Liver (tissue), 9 donors: Measurements from ENCODE around the gene DUSP16. TPM values are rescaled to one million over a fixed set of nuclear protein-coding genes. Genes with fewer than 3 reads are reported as not detected.

ENCODE experiments used
- DNase-seq: peaks from one replicate; pipeline ENCODE4 v3.0.0-alpha.2; 2017; ENCODE audit warnings: low spot score
- H3K27ac ChIP-seq, 2 donors: one replicate each; pipeline ENCODE4 v1.7.0; 2013; ENCODE audit warnings: inconsistent platforms in 2 of 2, low read length in 2 of 2, control low read depth in 1 of 2, low read depth in 1 of 2, mild to moderate bottlenecking in 1 of 2
- H3K27me3 ChIP-seq, 4 donors: one replicate each; pipeline versions ENCODE4 v1.6.1 to v1.7.0; 2013; ENCODE audit warnings: low read length in 3 of 4, inconsistent platforms in 1 of 4, mild to moderate bottlenecking in 1 of 4, moderate library complexity in 1 of 4; ENCODE audit not compliant: control insufficient read depth in 4 of 4, insufficient read depth in 4 of 4
- H3K36me3 ChIP-seq, 4 donors: one replicate each; pipeline versions ENCODE4 v1.6.1 to v1.7.0; 2013; ENCODE audit warnings: low read length in 3 of 4, mild to moderate bottlenecking in 3 of 4, low read depth in 1 of 4, moderate library complexity in 1 of 4; ENCODE audit not compliant: control insufficient read depth in 4 of 4, insufficient read depth in 3 of 4
- H3K4me1 ChIP-seq, 4 donors: one replicate each; pipeline versions ENCODE4 v1.6.1 to v1.7.0; 2013; ENCODE audit warnings: low read length in 3 of 4, mild to moderate bottlenecking in 3 of 4, moderate library complexity in 1 of 4; ENCODE audit not compliant: control insufficient read depth in 4 of 4, insufficient read depth in 4 of 4
- H3K4me3 ChIP-seq, 3 donors: one replicate each; pipeline versions ENCODE4 v1.6.1 to v1.7.0; 2013; ENCODE audit warnings: low read length in 3 of 3, control low read depth in 1 of 3, low read depth in 1 of 3, mild to moderate bottlenecking in 1 of 3
- H3K9ac ChIP-seq, 2 donors: one replicate each; pipeline ENCODE4 v1.7.0; 2013; ENCODE audit warnings: low read length in 2 of 2, mild to moderate bottlenecking in 2 of 2, moderate library complexity in 2 of 2, control low read depth in 1 of 2, low read depth in 1 of 2
- H3K9me3 ChIP-seq, 4 donors: one replicate each; pipeline versions ENCODE4 v1.6.1 to v1.7.0; 2013; ENCODE audit warnings: low read length in 3 of 4; ENCODE audit not compliant: control insufficient read depth in 4 of 4
- ATF3 ChIP-seq: IDR thresholded peaks from 2 replicates; pipeline ENCODE4 v1.6.1; 2016; ENCODE audit warnings: antibody characterized with exemption
- CTCF ChIP-seq: fragments of 150-350 bp; IDR thresholded peaks from 2 replicates; pipeline ENCODE4 v1.5.1; 2017; ENCODE audit warnings: improper control_type of control experiment, low read depth, low read length; ENCODE audit not compliant: missing input control
- EGR1 ChIP-seq, 2 donors: IDR thresholded peaks; 2 replicates each; pipeline ENCODE4 v1.6.1; 2016 to 2018; ENCODE audit warnings: antibody characterized with exemption in 2 of 2, low read depth in 2 of 2
- FOXA1 ChIP-seq: IDR thresholded peaks from 2 replicates; pipeline ENCODE4 v1.6.1; 2016; ENCODE audit warnings: antibody characterized with exemption
- FOXA2 ChIP-seq: IDR thresholded peaks from 2 replicates; pipeline ENCODE4 v1.6.1; 2016; ENCODE audit warnings: antibody characterized with exemption
- GABPA ChIP-seq, 2 donors: IDR thresholded peaks in 1 of 2; conservative IDR thresholded peaks in 1 of 2; 2 replicates each; pipeline ENCODE4 v1.6.1; 2016; ENCODE audit warnings: antibody characterized with exemption in 2 of 2, mild to moderate bottlenecking in 1 of 2, moderate library complexity in 1 of 2
- HNF4A ChIP-seq, 2 donors: conservative IDR thresholded peaks; 2 replicates each; pipeline ENCODE4 v1.6.1; 2016; ENCODE audit warnings: antibody characterized with exemption in 2 of 2, mild to moderate bottlenecking in 2 of 2
- HNF4G ChIP-seq: IDR thresholded peaks from 2 replicates; pipeline ENCODE4 v1.6.1; 2016; ENCODE audit warnings: antibody characterized with exemption
- JUND ChIP-seq, 2 donors: IDR thresholded peaks; 2 replicates each; pipeline ENCODE4 v1.6.1; 2016; ENCODE audit warnings: antibody characterized with exemption in 2 of 2
- MAX ChIP-seq: IDR thresholded peaks from 2 replicates; pipeline ENCODE4 v1.6.1; 2016; ENCODE audit warnings: antibody characterized with exemption
- NR2F2 ChIP-seq: IDR thresholded peaks from 2 replicates; pipeline ENCODE4 v1.6.1; 2016; ENCODE audit warnings: antibody characterized with exemption
- RAD21 ChIP-seq, 2 donors: IDR thresholded peaks; 2 replicates each; pipeline ENCODE4 v1.6.1; 2016; ENCODE audit warnings: antibody characterized with exemption in 2 of 2, mild to moderate bottlenecking in 2 of 2
- REST ChIP-seq: IDR thresholded peaks from 2 replicates; pipeline ENCODE4 v1.6.1; 2016; ENCODE audit warnings: antibody characterized with exemption, mild to moderate bottlenecking
- RXRA ChIP-seq, 2 donors: IDR thresholded peaks; 2 replicates each; pipeline ENCODE4 v1.6.1; 2017 to 2018; ENCODE audit warnings: antibody characterized with exemption in 2 of 2, mild to moderate bottlenecking in 1 of 2
- SP1 ChIP-seq: IDR thresholded peaks from 2 replicates; pipeline ENCODE4 v1.6.1; 2018; ENCODE audit warnings: antibody characterized with exemption, mild to moderate bottlenecking
- TAF1 ChIP-seq: conservative IDR thresholded peaks from 2 replicates; pipeline ENCODE4 v1.6.1; 2016; ENCODE audit warnings: antibody characterized with exemption, mild to moderate bottlenecking
- YY1 ChIP-seq: IDR thresholded peaks from 2 replicates; pipeline ENCODE4 v1.6.1; 2016; ENCODE audit warnings: antibody characterized with exemption, mild to moderate bottlenecking
- ZBTB33 ChIP-seq: IDR thresholded peaks from 2 replicates; pipeline ENCODE4 v1.6.1; 2016; ENCODE audit warnings: antibody characterized with exemption
- polyA plus RNA-seq, 2 donors: library from polyadenylated mRNA; stranded (reverse) in 1 of 2; unstranded in 1 of 2; fragments of 200-250 nt in 1 of 2; fragments of >200 nt in 1 of 2; fragmentation: Nextera tagmentation in 1 of 2; extraction: Ambion mirVana in 1 of 2; gene quantifications; one replicate each; pipeline versions ENCODE4 v1.2.1 to v1.2.3, GENCODE V29; 2013 to 2015
- total RNA-seq, 2 donors: library from RNA; depleted of rRNA; stranded (reverse); fragments of >200 nt; gene quantifications; one replicate each; pipeline ENCODE4 v1.2.3, GENCODE V29; 2014
- donor health status: healthy.
- donor health status: healthy.
- donor health status: healthy.
- donor health status: healthy.
- donor health status: healthy.

DUSP16 gene
- total and polyA plus RNA-seq, 4 donors = 7.8 to 56.4 (median 19.1) TPM

GRCh38 chr12:12524128-12524527 is 38.5 kb downstream of the DUSP16 start:
- no peak for DNase-seq
- no peak for TF ChIP-seq FOXA2
- no peak for TF ChIP-seq ATF3
- no peak for TF ChIP-seq SP1
- TF ChIP-seq NR2F2 = no peak
- TF ChIP-seq RXRA (IDR thresholded peaks at IDR 0.05) = no peak
- TF ChIP-seq RAD21 (IDR thresholded peaks at IDR 0.05) = no peak
- no peak for TF ChIP-seq TAF1
- no peak for TF ChIP-seq FOXA1
- no peak for TF ChIP-seq JUND (IDR thresholded peaks at IDR 0.05)
- no peak for TF ChIP-seq EGR1 (IDR thresholded peaks at IDR 0.05; ENCODE audit: low read depth in 2 of 2)
- no peak for TF ChIP-seq GABPA (IDR thresholded peaks at IDR 0.05 in 1 of 2, conservative IDR thresholded peaks at IDR 0.05 in 1 of 2)
- no peak for TF ChIP-seq MAX
- no peak for TF ChIP-seq HNF4A (conservative IDR thresholded peaks at IDR 0.05)
- TF ChIP-seq ZBTB33 = no peak
- no peak for TF ChIP-seq HNF4G
- TF ChIP-seq CTCF = no peak
- no peak for TF ChIP-seq YY1
- TF ChIP-seq REST = no peak
- no peak overlapping the region for H3K4me3 ChIP-seq
- no peak overlapping the region for H3K9ac ChIP-seq
- H3K36me3 ChIP-seq = peaks cover 0 to 16% (median 11%) of the 10 kb centered on the region in 4 donors
- no peaks in the 10 kb centered on the region for H3K27me3 ChIP-seq
- H3K27ac ChIP-seq = peak overlapping the region in 1 of 2 donors; percentile 10
- H3K9me3 ChIP-seq = no peaks in the 10 kb centered on the region
- H3K4me1 ChIP-seq = peaks cover 8 to 32% (median 10%) of the 10 kb centered on the region in 4 donors

GRCh38 chr12:12523229-12523628 is 39.4 kb downstream of the DUSP16 start:
- peaks cover 5 to 29% (median 11%) of the 10 kb centered on the region in 4 donors for H3K4me1 ChIP-seq
- H3K4me3 ChIP-seq = no peak overlapping the region
- H3K9me3 ChIP-seq = no peaks in the 10 kb centered on the region
- no peak for DNase-seq
- no peak overlapping the region for H3K9ac ChIP-seq
- peaks cover 0 to 23% (median 17%) of the 10 kb centered on the region in 4 donors for H3K36me3 ChIP-seq
- no peaks in the 10 kb centered on the region for H3K27me3 ChIP-seq
- no peak overlapping the region for H3K27ac ChIP-seq
- TF ChIP-seq NR2F2 = no peak
- no peak for TF ChIP-seq JUND (IDR thresholded peaks at IDR 0.05)
- no peak for TF ChIP-seq RXRA (IDR thresholded peaks at IDR 0.05)
- TF ChIP-seq ZBTB33 = no peak
- TF ChIP-seq MAX = no peak
- TF ChIP-seq FOXA2 = no peak
- no peak for TF ChIP-seq REST
- no peak for TF ChIP-seq YY1
- TF ChIP-seq RAD21 (IDR thresholded peaks at IDR 0.05) = no peak
- no peak for TF ChIP-seq HNF4A (conservative IDR thresholded peaks at IDR 0.05)
- TF ChIP-seq TAF1 = no peak
- TF ChIP-seq FOXA1 = no peak
- no peak for TF ChIP-seq HNF4G
